Stimulated activated CD4-positive, alpha-beta T cell treated with anti-CD3 and anti-CD28 coated beads, Interleukin-1b, Interleukin-23, amount 100 ng/mL, for 4 hours (primary cell): Measurements from ENCODE around the gene PHKB.

Source experiments
- DNase-seq, 2 donors: peaks; one replicate each; pipeline ENCODE4 v3.0.0-alpha.2; 2020; ENCODE audit warnings: low read depth in 2 of 2

The PHKB gene

DNA sequence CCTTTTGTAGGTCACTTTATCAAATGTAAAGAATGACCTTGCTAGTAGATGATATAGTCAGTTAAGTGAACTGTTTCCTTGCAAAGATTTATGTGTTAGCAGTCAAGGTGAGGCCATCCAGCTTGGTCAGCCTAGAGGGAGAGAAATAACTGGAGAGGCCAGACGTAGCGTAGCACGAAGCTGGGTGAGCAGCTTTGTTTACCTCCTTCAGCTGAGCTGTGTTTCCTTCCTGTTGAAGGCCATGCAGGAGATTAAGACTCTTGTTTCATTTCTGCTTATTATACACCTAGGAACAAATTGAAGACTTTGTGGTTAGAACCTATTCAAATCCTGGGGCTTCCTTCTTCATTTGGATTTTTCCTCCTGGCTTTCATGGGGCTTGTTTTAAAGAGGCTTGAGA, 267.1 kb downstream of the PHKB start:
- no peak for DNase-seq

DNA sequence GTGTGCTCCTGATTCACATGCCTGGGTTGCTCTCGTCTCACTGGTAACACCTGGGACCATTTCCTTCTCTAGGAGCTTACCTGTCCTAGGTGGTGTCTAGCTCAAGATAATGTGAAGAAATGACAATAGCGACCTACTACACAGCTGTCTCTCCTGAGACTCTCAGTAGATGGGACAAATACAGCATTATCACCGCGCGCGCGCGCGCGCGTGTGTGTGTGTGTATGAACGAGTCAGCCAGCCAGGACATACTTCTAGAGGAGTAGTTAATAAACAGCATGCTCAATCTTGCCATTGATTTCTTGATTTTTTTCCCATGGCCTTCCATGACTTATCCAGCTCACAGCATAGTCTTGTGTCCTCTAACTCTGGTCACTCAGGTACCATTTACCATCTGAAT, 268.6 kb downstream of the PHKB start:
- no peak for DNase-seq

DNA sequence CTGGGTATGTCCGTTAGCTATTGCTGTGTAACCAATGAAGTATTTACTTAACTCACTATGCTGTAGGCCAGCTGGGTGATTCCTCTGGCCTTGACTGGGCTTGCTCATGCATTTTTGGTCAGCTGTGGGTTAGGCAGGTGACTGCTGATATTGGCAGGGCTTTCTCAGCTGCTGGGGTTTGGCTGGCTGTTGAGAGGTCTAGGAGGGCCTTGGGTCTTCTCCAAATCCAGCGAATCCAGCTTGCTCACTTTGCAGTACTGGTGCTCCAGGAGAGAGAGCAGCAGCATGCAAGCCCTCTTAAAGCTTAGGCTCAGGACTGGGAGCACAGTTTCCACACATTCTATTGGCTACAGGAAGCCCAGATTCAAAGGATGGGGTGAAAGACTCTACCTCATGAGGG, 270.1 kb downstream of the PHKB start:
- no peak for DNase-seq

DNA sequence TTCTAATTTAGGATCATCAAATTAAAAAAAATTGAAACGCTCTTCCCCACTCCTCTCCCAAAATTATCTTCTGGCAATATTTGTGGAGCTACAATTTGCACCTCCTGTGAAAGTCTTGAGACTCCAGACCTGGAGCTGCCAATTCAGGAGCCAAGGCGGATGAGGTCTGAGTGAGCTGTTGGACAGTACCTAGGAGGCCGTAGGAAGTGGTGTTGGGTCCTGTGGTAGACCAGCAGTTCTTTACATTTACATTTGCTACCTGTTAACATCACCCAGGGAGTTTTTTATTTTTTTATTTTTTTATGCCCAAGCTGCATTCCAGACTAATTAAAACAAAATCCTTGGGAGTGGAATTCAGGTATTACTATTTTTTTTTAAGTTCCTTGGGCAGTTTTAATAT, 271.0 kb downstream of the PHKB start:
- no peak for DNase-seq

DNA sequence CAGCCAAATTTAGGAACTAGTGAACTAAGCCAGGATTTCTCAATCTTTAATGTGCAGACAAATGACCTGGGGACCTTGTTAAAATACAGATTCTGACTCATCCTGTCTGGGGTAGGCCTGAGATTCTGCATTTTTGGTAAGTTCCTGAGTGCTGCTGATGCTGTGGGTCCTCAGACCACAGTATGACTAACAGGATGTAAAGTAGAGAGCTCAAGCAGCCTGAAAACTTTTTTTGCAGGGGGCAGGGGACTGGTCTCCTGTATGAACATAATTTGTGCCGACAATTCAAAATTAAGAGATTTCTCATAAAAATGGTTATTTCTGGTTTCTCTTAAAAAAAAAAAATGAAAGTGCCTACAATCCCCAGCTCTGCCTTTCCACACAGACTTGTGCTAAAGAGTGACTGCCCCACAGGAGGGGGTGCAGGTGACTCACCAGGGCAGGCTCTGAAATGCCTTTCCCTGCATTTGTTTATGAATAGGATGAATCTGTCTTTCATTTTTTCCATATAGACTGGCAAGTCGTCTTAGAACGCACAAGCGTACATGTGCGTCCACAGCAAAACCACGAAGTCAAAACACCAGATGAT, 271.5 kb downstream of the PHKB start:
- DNase-seq = no peak

DNA sequence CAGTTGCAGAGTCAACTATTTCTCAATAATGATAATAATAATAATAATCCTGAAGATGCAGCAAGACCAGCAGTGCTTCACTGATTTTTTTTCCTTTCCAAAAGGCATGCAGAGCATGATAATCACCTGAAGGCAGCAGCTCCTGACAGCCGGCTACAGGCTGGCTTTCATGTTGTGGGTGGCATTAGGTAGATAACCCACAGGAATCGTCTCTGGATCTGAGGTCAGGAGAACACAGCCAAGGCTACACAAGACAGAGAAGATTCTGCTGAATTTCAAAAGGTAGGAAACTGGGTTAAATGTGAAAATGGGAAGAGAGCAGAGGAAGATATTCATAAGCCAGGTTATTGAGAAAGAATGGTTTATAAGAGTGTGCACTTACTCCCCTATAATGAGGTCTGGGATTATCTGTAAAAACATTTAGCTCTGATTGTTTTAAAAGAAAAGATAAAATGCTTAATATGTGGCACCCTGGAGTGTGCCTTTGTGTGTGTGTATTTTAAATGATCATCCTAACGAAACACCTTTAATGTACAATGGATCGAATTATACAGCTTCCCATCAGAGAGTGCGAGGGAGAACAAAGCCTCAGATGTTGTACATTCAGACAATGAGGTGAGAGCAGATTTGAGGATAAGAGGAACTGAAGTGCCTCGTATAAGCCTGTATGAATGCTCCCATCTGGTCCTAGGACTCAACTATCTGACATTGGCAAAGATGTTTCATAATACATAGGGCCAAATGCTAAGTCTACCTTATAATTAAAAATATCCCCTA, 273.1 kb downstream of the PHKB start:
- no peak for DNase-seq

DNA sequence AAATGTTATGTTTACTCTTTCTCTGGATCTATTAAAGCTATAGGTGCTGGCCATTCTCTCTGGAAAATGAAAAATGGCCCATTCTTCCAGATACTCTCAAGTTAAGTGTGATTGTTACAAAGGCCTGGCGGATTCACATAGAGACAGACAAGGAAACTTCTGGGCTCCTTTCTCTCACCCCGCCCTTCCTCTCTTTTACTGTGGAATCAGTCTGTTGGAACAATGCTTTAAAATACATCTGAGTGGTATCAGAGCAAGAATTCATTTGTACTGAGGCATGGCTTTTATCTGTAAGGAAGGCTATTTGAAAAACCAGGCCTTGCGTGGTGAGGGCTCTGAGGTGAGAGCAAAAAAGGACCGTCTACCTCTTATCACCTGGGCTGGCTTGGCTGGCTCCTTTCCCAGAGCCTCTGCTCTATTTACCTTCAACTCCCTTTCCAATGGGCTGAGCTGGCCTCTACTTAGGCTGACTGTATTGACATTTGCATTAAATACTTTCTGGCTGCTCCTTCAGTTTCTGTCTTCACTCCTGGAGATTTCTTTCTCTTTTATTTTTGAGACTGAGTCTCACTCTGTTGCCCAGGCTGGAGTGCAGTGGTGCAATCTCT, 274.0 kb downstream of the PHKB start:
- DNase-seq = no peak

DNA sequence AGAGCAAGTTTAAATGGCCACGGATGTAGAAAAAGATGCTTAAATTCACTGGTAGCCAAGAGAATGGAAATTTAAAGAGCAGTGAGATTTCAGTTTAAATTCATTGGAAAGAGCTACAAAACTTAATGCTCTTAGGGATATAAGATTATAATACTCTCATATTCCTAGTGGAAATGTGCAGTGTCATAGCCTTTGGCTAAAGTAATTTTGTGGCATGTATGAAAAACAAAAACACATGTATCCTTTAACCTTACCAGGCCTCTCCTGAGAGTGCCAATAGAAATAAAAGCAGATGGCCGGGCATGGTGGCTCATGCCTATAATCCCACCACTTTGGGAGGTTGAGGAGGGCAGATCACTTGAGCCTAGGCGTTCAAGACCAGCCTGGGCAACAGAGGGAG, 289.2 kb downstream of the PHKB start:
- DNase-seq = no peak
